Measurements from ENCODE around the gene ALKBH3.
A peak's percentile ranks its signal among the peaks of the same experiment; 100 is the strongest.

GRCh38 chr11:43947003-43947500 is 66.4 kb downstream of the ALKBH3 start:
- TF ChIP-seq TSHZ2 (CRISPR knock-in tag; IDR thresholded peaks at IDR 0.05) (0 out of 2 replicates have a peak, but pooled peaks have one; percentile 6), ZFP3 (CRISPR knock-in tag; IDR thresholded peaks at IDR 0.05) (no peak), ARNTL (CRISPR knock-in tag; IDR thresholded peaks at IDR 0.05; ENCODE audit: borderline replicate concordance, low read depth) (no peak), RARB (CRISPR knock-in tag; IDR thresholded peaks at IDR 0.05) (no peak), ZFP30 (CRISPR knock-in tag; IDR thresholded peaks at IDR 0.05) (no peak), CREB5 (CRISPR knock-in tag; IDR thresholded peaks at IDR 0.05; ENCODE audit: low read depth) (0 out of 2 replicates have a peak, but pooled peaks have one; percentile 13), PPARA (CRISPR knock-in tag; IDR thresholded peaks at IDR 0.05; ENCODE audit: borderline replicate concordance) (no peak), ZNF70 (CRISPR knock-in tag; IDR thresholded peaks at IDR 0.05) (peak; percentile 35; the same call in 1 of the 2 replicates), CSRNP3 (CRISPR knock-in tag; IDR thresholded peaks at IDR 0.05) (no peak), ZNF8 (CRISPR knock-in tag; IDR thresholded peaks at IDR 0.05) (no peak; the same call in 1 of the 2 replicates)

All from SK-N-SH treated with all-trans-retinoic acid at 6 μM for 48 hours (cell line).